ENCODE measurements around the gene AQP12A.

DNA sequence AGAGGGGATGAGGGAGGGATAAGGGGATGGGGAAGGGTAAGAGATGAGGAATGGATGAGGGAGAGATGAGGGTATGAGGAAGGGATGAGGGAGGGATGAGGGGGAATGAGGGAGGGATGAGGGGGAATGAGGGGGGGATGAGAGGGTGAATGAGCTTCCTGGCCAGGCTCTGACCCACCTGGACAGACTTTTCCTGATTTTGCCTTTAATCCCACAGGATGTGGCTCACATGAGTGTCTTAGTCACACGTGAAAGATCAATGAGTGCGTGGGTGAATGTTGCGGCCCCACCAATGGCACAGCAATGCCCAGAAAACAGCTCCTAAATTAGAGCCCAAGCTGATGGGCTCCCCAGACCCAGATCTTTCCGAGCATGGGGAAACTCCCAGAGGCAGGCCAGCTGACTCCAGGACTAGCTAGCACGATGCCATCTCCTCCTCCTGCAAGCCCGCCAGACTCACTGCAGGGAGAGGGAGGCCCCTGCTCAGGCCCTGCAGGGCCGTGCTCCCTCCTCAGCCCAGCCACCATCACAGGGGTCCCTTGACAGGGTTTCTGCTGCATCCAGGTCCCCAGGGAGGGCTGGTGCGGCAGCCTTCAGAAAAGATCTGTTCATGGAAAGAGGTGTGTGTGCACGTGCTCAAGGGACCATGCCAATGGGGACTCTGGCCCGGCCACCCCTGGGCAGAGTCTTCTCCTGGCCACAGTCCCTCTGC is 41.4 kb downstream of the AQP12A start:
- TF ChIP-seq, protein P1, sequence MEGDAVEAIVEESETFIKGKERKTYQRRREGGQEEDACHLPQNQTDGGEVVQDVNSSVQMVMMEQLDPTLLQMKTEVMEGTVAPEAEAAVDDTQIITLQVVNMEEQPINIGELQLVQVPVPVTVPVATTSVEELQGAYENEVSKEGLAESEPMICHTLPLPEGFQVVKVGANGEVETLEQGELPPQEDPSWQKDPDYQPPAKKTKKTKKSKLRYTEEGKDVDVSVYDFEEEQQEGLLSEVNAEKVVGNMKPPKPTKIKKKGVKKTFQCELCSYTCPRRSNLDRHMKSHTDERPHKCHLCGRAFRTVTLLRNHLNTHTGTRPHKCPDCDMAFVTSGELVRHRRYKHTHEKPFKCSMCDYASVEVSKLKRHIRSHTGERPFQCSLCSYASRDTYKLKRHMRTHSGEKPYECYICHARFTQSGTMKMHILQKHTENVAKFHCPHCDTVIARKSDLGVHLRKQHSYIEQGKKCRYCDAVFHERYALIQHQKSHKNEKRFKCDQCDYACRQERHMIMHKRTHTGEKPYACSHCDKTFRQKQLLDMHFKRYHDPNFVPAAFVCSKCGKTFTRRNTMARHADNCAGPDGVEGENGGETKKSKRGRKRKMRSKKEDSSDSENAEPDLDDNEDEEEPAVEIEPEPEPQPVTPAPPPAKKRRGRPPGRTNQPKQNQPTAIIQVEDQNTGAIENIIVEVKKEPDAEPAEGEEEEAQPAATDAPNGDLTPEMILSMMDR (IDR thresholded peaks at IDR 0.05), result no peak
- TF ChIP-seq HOXA7 (CRISPR knock-in tag; IDR thresholded peaks at IDR 0.05) (no peak), ZNF302 (CRISPR knock-in tag; IDR thresholded peaks at IDR 0.05) (no peak), POLR2A (IDR thresholded peaks at IDR 0.05; ENCODE audit: low read length) (no peak), ESRRA (IDR thresholded peaks at IDR 0.05; ENCODE audit: borderline replicate concordance, low read length) (no peak), KDM5A (IDR thresholded peaks at IDR 0.05) (no peak), ZSCAN20 (CRISPR knock-in tag; IDR thresholded peaks at IDR 0.05) (no peak)
- TF ChIP-seq, protein P2, sequence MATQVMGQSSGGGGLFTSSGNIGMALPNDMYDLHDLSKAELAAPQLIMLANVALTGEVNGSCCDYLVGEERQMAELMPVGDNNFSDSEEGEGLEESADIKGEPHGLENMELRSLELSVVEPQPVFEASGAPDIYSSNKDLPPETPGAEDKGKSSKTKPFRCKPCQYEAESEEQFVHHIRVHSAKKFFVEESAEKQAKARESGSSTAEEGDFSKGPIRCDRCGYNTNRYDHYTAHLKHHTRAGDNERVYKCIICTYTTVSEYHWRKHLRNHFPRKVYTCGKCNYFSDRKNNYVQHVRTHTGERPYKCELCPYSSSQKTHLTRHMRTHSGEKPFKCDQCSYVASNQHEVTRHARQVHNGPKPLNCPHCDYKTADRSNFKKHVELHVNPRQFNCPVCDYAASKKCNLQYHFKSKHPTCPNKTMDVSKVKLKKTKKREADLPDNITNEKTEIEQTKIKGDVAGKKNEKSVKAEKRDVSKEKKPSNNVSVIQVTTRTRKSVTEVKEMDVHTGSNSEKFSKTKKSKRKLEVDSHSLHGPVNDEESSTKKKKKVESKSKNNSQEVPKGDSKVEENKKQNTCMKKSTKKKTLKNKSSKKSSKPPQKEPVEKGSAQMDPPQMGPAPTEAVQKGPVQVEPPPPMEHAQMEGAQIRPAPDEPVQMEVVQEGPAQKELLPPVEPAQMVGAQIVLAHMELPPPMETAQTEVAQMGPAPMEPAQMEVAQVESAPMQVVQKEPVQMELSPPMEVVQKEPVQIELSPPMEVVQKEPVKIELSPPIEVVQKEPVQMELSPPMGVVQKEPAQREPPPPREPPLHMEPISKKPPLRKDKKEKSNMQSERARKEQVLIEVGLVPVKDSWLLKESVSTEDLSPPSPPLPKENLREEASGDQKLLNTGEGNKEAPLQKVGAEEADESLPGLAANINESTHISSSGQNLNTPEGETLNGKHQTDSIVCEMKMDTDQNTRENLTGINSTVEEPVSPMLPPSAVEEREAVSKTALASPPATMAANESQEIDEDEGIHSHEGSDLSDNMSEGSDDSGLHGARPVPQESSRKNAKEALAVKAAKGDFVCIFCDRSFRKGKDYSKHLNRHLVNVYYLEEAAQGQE (IDR thresholded peaks at IDR 0.05), result no peak
- TF ChIP-seq, protein P3, sequence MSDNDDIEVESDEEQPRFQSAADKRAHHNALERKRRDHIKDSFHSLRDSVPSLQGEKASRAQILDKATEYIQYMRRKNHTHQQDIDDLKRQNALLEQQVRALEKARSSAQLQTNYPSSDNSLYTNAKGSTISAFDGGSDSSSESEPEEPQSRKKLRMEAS (IDR thresholded peaks at IDR 0.05), result no peak
